Hematopoietic multipotent progenitor cell treated with erythropoietin and hydrocortisone succinate and interleukin-3 and kit ligand, for 6 days (in vitro differentiated cells): ENCODE data around the gene EDEM1.

Source experiments
- DNase-seq: peaks from one replicate; pipeline ENCODE4 v3.0.0-alpha.2; 2015

Gene EDEM1

GRCh38 chr3:5201536-5201935, 14.0 kb downstream of the EDEM1 start:
- no peak for DNase-seq

DNA sequence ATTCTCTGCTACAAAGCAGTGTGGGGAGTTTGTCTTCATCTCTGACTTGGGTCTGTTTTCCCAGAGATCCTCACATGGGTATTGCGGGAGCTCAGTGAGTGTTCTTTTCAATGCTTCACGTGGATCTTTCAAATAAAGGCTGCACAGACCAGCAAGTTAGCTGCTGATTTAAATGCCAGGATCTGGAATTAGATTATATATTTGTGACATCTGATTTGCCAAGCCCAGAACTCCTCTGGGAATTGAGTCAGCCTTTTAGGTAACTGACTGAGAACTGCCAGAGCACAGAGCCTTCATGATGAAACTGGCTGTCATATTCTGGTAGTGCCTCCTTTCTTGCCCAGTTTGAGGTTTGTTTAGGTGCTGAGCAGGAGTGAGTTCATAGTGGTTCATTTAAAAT, 14.7 kb downstream of the EDEM1 start:
- no peak for DNase-seq

GRCh38 chr3:5205165-5205941, 17.8 kb downstream of the EDEM1 start:
- DNase-seq: no peak

DNA sequence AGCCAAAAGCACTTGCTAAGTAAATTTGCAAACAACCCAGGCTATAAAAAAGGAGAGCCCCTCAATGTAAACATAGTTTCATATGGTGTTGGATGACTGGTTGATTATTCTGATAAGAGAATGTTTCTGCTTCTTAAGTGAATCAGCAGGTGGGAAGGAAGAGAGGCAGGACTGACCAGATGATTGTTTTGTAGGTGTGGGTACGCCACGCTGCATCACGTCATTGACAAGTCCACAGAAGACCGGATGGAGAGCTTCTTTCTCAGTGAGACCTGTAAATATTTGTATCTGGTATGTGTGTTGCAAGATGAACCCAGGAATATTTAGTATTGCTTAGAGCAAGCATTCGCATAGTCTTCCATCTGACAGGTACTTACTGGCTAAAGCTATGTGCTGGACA, 23.4 kb downstream of the EDEM1 start:
- no peak for DNase-seq

- no peak for DNase-seq
Measured at GRCh38 chr3:5212628-5213573, 25.4 kb downstream of the EDEM1 start.

DNA sequence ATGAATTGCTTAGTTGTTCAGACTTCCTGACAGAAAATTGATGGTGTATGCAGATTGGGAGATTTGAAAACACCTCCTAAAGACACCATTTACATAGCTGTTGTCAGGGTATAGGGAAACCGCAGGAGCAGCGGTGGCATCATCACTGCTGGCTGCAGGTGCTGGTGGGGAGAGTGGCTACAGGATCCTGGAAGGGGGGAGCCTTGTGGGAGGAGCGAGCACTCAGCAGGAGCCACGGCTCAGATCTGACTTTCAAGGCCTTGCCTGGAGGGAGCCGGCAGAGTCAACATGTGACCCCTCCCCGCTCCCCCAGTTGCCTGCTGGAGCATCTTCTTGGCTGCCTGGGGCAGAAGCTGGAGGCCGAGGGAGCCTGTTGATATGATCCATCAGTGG, 26.1 kb downstream of the EDEM1 start:
- DNase-seq: no peak

DNA sequence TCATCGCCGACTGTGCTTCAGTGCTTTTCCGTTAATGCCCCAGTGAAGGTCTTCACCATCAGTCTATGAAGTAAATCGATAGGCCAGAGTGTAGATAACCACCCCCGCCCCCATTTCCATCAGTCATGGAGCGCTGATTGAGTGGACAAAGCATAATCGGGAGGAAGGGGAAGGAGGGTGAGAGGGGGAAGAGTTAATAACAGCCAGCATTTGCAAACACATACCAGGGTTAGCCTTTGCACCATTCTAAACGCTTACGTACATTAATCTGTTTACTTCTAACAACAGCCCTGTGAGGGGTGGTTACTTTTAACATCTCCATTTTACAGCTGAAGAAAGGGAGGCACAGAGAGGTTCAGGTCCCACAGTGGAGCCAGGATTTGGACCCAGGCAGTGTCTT, 26.8 kb downstream of the EDEM1 start:
- no peak for DNase-seq

DNA sequence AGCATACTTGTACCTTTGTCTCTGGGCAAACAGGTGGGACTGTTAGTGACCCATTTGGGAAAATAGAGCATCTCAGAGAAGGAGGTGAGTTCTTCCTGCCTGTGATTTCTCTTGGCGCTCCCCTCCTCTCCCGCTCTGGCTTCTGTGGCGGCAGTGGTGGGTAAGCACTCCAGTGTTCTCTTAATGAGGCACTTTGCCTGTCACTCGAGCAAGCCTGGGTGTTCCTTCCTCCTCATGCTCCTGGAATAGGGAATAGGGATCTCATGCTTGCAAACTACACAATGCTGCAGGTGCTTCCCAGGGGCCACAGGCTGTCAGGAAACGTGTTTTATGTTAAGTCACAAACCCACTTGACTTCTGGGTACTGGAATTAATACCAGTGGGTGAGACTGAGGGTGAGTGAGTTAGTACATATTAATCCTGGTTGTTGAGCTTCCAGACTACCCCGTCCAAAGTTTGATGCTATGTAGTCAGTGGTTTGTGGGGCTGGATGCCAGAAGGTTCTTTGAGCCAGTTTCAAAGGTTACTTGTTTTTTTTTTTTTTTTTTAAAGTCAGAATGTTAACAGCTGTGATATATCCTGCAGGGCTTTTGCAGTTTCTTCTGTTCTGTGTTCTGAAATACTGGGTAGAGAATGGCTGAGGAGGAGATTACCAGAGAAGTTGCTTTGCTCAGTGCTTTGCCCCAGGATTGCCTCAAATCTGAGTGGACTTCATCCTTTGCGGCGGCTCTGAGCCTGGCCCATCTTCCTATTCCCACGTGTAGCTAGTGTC, 30.5 kb downstream of the EDEM1 start:
- no peak for DNase-seq

DNA sequence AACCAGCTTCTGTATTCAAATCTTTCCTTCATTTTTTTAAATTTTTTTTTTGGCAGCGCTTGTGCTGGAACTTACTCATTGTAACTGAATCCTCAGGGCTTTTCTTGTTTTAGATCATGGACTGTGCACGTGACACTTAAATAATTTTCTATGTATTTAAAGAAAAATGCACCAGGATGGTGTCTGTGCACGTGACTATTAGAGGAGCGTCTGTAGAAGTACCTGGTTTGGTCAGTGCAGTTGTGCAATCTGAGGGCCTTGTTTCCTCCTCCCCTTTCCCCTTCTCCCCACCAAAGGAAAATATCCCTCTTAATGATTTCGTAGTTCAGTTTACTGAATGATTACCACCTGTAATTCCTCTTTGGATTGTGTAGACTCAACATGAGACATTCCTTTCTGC, 31.3 kb downstream of the EDEM1 start:
- no peak for DNase-seq

GRCh38 chr3:5219216-5219615, 31.7 kb downstream of the EDEM1 start:
- no peak for DNase-seq

- no peak for DNase-seq
Measured at GRCh38 chr3:5220193-5220592, 32.7 kb downstream of the EDEM1 start.

- DNase-seq: no peak
Measured at GRCh38 chr3:5220667-5221431, 33.3 kb downstream of the EDEM1 start.

DNA sequence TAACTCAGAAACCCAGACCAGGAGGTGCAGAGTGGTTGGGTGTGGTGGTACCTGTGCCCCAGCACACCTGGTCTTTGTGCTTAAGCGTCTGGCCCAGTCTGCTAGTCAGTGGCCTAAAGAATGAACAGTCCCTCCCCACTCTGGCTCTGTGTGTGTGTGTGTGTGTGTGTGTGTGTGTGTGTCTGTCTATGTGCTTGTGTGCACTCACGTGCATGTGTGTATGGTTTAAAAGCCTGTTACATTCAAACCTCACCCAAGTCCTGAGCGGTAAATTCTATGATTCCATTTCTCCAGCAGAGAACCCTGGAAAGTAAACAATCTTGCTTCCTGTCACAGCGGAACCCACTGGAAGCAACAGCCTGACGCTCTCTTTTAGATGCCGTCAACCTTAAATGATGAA, 34.2 kb downstream of the EDEM1 start:
- no peak for DNase-seq

- DNase-seq: no peak
Measured at GRCh38 chr3:5222283-5223005, 34.9 kb downstream of the EDEM1 start.

DNA sequence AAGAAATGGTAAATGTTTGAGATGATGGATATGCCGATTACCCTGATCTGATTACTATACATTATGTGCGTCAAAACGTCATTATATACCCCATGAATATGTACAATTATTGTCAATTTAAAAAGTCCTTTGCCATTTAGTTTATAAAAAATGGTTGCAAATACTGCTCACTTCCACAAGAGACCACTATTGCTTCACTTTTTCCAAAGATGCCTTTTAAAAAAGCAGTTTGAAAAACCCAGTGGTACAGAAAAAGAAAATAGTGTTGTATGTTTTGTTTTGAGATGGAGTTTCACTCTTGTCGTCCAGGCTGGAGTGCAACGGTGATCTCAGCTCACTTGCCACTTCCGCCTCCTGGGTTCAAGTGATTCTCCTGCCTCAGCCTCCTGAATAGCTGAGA, 39.3 kb downstream of the EDEM1 start:
- peak; percentile 60 for DNase-seq

DNA sequence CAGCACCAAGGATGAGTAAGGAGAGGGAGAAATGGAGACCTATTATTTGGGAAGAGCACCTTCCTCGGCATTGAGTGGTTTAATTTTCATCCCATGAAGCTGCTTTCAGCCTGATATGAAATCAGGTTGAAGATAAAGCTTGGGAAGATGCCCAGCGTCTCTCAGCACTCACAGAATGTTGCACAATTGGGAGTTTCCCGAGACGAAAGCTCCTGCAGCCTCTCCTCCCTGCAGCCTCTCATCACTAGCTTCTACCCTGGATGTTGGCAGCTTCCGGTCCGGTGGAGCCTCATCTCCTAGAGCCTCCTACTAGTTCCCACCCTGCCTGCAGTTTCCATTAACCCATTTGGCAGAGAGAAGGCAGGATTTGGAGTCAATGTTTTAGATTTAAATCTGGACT, 40.3 kb downstream of the EDEM1 start:
- no peak for DNase-seq

- no peak for DNase-seq
Measured at GRCh38 chr3:5229414-5229813, 41.9 kb downstream of the EDEM1 start.

DNA sequence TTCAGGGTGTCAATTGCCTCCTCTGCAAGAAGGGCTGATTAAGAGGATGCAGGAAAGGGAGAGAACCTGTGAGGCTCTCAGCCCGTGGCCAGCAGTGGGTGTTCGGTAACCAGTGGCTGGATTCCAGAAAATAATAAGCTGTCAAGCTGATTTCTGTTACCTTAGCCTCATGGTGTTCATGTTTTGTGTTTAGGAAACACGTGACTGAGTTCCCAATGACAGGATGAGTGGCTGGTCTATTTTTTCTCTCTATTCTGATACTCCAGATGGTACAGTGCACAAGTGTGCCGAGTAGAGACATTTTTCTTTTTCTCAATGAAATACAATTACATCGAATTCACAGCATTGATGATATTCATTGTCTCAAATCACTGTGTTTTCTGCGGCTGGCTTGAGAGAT, 43.6 kb downstream of the EDEM1 start:
- DNase-seq: no peak

GRCh38 chr3:5231487-5231886, 44.0 kb downstream of the EDEM1 start:
- DNase-seq: no peak

DNA sequence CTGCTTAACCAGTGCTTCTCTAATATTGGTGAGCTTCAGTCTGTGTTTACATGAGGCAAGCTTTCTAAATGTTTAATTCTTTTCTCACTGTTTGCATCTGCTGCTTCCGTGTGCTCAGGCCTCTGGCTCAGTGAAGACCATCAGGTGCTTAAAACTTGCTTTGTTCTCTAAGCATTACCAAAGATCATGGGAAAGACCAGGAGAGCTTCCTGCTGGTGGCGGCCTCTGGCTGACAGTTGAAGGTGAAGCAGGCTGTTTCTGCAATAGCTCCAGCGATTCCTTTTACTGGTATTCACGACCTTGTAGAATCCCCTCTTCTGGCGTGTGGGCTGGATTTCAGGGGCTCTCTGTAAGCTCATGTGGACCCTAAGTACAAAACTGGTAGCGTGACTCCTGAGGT, 45.1 kb downstream of the EDEM1 start:
- DNase-seq: no peak

GRCh38 chr3:5233026-5233425, 45.5 kb downstream of the EDEM1 start:
- DNase-seq: no peak

DNA sequence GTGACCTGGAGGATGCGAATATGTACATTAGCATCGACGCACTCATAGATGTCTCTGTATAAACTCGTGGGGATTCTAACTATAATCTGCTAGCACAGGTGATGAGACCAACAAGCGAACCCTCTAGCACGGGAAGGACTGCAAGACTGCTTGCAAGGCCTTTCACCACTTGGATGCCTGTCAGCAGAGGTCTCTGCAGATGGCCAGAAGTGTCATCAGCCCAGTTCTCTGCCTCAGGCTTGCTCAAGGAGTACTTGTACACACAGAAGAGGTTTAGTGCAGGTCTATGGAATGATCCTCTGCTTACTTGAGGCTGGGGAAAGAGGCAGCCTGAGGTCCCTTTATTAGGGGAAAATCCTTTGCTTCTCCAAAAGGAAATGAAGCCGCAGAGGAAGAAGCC, 48.1 kb downstream of the EDEM1 start:
- no peak for DNase-seq
